Heart right ventricle (tissue), 16 donors: ENCODE results near the gene NDUFAF4. TPM values are rescaled to one million over a fixed set of nuclear protein-coding genes. Genes with fewer than 3 reads are reported as not detected.

Source experiments
- ATAC-seq, 8 donors: fragments of 200-7000 bp; cut with Tn5 transposase; one replicate each; pipeline ENCODE4 v1.9.1; 2020; ENCODE audit warnings: mild to moderate bottlenecking in 8 of 8, moderate library complexity in 8 of 8, moderate number of reproducible peaks in 1 of 8
- DNase-seq, 2 donors: peaks; one replicate each; pipeline ENCODE4 v3.0.0-alpha.2; 2020
- H3K27ac ChIP-seq, 10 donors: fragments of 200-600 bp; sonication (generic) in 2 of 10; one replicate each; pipeline versions ENCODE4 v1.5.0 to v1.8.0; 2020 to 2022; ENCODE audit warnings: mild to moderate bottlenecking in 3 of 10
- H3K27me3 ChIP-seq, 7 donors: fragments of 200-600 bp; one replicate each; pipeline ENCODE4 v1.8.0; 2021 to 2022; ENCODE audit warnings: mild to moderate bottlenecking in 2 of 7
- H3K36me3 ChIP-seq, 9 donors: fragments of 200-600 bp; sonication (generic) in 1 of 9; one replicate each; pipeline versions ENCODE4 v1.5.0 to v1.8.0; 2020 to 2022; ENCODE audit warnings: mild to moderate bottlenecking in 2 of 9
- H3K4me1 ChIP-seq, 9 donors: fragments of 200-600 bp; sonication (generic) in 1 of 9; one replicate each; pipeline versions ENCODE4 v1.5.0 to v1.8.0; 2020 to 2022; ENCODE audit warnings: mild to moderate bottlenecking in 4 of 9
- H3K4me3 ChIP-seq, 10 donors: fragments of 200-600 bp; sonication (generic) in 2 of 10; one replicate each; pipeline versions ENCODE4 v1.5.0 to v1.8.0; 2020 to 2022; ENCODE audit warnings: mild to moderate bottlenecking in 7 of 10, moderate library complexity in 2 of 10
- H3K9me3 ChIP-seq, 11 donors: fragments of 200-600 bp in 10 of 11; sonication (generic) in 2 of 11; one replicate each; pipeline versions ENCODE4 v1.5.0 to v1.8.0; 2013 to 2022; ENCODE audit warnings: mild to moderate bottlenecking in 2 of 11, control low read depth in 1 of 11, moderate library complexity in 1 of 11
- CTCF ChIP-seq, 9 donors: fragments of 200-600 bp; sonication (generic) in 2 of 9; IDR thresholded peaks; one replicate each; pipeline versions ENCODE4 v1.5.0 to v1.8.0; 2021 to 2022; ENCODE audit warnings: antibody characterized with exemption in 9 of 9, mild to moderate bottlenecking in 5 of 9, moderate library complexity in 1 of 9
- WGBS, 2 donors: extraction: QIAGEN DNeasy Blood & Tissue Kit; methylation state at CpG; one replicate each; pipeline ENCODE4 v1.1.7; 2013; ENCODE audit warnings: inconsistent platforms in 1 of 2; 5-methylcytosine and 5-hydroxymethylcytosine counted together
- intact Hi-C, 10 donors: fragments of 100-400 bp; cut with DNase I; formaldehyde crosslinking; loops; one replicate each; pipeline versions ENCODE4 v1.11.1 to v1.14.2; 2022
- polyA plus RNA-seq, 2 donors: library from polyadenylated mRNA; stranded (reverse); fragments of 200-250 nt; gene quantifications; one replicate each; pipeline ENCODE4 v1.2.3, GENCODE V29; 2013
- total RNA-seq, 10 donors: library from RNA; stranded (reverse); fragmentation: NEBNext Ultra II Directional in 3 of 10; extraction: Animal tissue kit (Norgen Biotek cat#: 25700) in 3 of 10; gene quantifications; one replicate each; pipeline versions ENCODE4 v1.2.1 to v1.2.4, GENCODE V29; 2021 to 2023
- donor health status: Arrhythmogenic right ventricular cardiomyopathy.
- donor health status: ischemic (EF 13 %, LVEDD 7.1; RV severe dilation, severe dysfunction).
- donor health status: healthy with polysubstance abuse.
- donor health status: DM: no; HTN: yes; CAD: no.
- donor health status: DM: no; HTN: no; CAD: no.
- donor health status: ischemic (EF 25% LVEDD 6.9; RV normal size, moderate dysfunction).
- donor health status: ischemic (EF 25% LVEDD 5.7; RV mildly dilated, moderate dysfunction).
- donor health status: healthy.
- donor health status: DM: yes; HTN: yes; CAD: no.
- donor health status: Ischemic cardiomyopathy.
- donor health status: ischemic (EF 35%, LVEDD 5.7; RV mildly dilated, moderate dysfunction).
- donor health status: nonischemic (EF 11% LVEDD 7.7; RV severe dilation, severe dysfunction).
- donor health status: DM: yes; HTN: yes; CAD: no.
- donor health status: PGD.
- donor health status: ischemic (EF 29% LVEDD 5.4; RV normal size, mild dysfunction).
- donor health status: nonischemic (EF 23%, LVEDD 6.1; RV moderate dilation, normal function).

Gene NDUFAF4
- total and polyA plus RNA-seq, 12 donors = 50.3 to 122 (median 98.9) TPM

DNA sequence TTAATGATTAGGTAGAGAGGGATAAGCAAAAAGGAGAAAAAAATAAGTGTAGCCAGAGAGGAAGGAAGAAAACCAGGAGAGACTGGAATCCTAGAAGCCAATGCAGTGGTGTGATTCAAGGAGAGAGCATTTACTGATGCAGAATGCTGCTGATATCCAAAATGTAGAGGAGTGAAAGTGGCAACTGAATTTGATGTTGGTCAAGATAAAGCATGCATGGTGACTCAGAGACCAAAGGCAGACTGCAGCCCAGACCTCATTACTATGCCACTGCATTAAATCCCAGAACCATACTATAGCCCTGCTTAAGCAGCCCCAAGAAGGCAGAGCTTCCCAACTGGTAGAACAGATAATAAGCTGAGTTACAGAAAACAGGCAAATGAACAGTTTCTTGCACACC lies 42.6 kb upstream of the NDUFAF4 start:
- DNase-seq (no peak), ATAC-seq (no peak)
- H3K27ac ChIP-seq = no peak overlapping the region
- no peak overlapping the region for H3K4me3 ChIP-seq
- peaks cover 0 to 7% (median 0%) of the 10 kb centered on the region in 9 donors for H3K4me1 ChIP-seq
- no peaks in the 10 kb centered on the region for H3K27me3 ChIP-seq
- no peaks in the 10 kb centered on the region for H3K36me3 ChIP-seq
- H3K9me3 ChIP-seq = no peaks in the 10 kb centered on the region
- intact Hi-C loops = no loop called here
- TF ChIP-seq CTCF (IDR thresholded peaks at IDR 0.05) = no peak

GRCh38 chr6:96939007-96939805 lies 41.5 kb upstream of the NDUFAF4 start:
- no peaks in the 10 kb centered on the region for H3K9me3 ChIP-seq
- ATAC-seq (peak in 3 of 8 donors; percentile 52 to 75 (median 64)), DNase-seq (no peak)
- intact Hi-C loops = no loop called here
- WGBS, 2 donors = 56 to 57% methylated on average over 4 of the region's 4 CpGs
- peaks cover 0 to 7% (median 0%) of the 10 kb centered on the region in 9 donors for H3K4me1 ChIP-seq
- H3K36me3 ChIP-seq = no peaks in the 10 kb centered on the region
- no peaks in the 10 kb centered on the region for H3K27me3 ChIP-seq
- H3K27ac ChIP-seq = no peak overlapping the region
- H3K4me3 ChIP-seq = no peak overlapping the region
- TF ChIP-seq CTCF (IDR thresholded peaks at IDR 0.05) = no peak

DNA sequence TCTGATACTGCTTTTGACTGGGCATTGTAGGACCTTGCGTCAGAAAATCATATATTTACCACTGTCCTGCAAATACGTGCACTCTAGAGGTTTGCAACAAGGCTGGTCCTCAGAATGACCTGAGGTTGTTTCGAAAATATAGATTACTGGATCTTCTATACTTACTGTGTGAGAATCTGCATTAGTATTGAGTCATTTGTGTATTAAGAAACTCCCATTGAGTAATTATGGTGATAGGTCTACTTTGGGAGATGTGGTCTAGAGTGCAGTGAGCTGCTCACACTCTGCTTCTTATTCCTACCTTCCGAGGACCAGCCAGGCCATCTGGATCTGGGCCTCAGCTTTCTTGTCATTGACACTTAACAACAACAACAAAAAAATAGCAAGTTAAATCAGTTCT lies 36.4 kb upstream of the NDUFAF4 start:
- H3K27ac ChIP-seq = no peak overlapping the region
- no peak for TF ChIP-seq CTCF (IDR thresholded peaks at IDR 0.05)
- WGBS, 2 donors = 63 to 81% methylated on average over 4 of the region's 4 CpGs

DNA sequence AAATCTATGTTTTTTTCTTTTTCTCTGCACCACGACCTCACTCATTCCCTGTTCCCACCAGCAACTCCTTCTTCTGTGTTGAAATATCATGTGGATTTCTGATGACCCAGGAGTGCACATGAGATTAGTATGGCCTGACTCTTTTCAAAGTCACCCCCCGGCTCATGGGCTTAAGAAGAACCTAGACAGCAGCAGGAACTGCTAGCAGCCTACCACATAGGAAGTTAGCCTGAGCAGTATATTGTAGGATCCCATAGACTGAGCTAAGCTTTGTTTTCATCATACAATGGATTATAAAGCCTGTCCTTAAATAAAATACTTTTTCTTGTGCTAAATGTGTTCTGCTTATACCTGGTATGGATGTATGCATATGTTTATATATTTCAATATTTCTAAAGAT lies 33.5 kb upstream of the NDUFAF4 start:
- WGBS, 2 donors = 60 to 64% methylated on average over 2 of the region's 2 CpGs
- Histone ChIP-seq H3K9me3 (no peaks in the 10 kb centered on the region), H3K4me3 (no peak overlapping the region), H3K27me3 (peaks cover 0 to 7% (median 0%) of the 10 kb centered on the region in 7 donors), H3K27ac (no peak overlapping the region), H3K36me3 (no peaks in the 10 kb centered on the region), H3K4me1 (no peaks in the 10 kb centered on the region)
- TF ChIP-seq CTCF (IDR thresholded peaks at IDR 0.05) = no peak
- intact Hi-C loops = no loop called here
- DNase-seq (no peak), ATAC-seq (no peak)

More for the DNA sequence above, 36.4 kb upstream of the NDUFAF4 start:
- H3K36me3 ChIP-seq = no peaks in the 10 kb centered on the region
- H3K4me3 ChIP-seq = no peak overlapping the region
- intact Hi-C loops = no loop called here
- DNase-seq (no peak), ATAC-seq (no peak)
- H3K4me1 ChIP-seq = peaks cover 0 to 5% (median 0%) of the 10 kb centered on the region in 9 donors
- peaks cover 0 to 7% (median 0%) of the 10 kb centered on the region in 7 donors for H3K27me3 ChIP-seq
- H3K9me3 ChIP-seq = no peaks in the 10 kb centered on the region
